NB4 (cell line): ENCODE data around the gene PLEKHG3.

Experiments
- POLR2A ChIP-seq: IDR thresholded peaks from 2 replicates; pipeline ENCODE4 v1.6.1; 2011; ENCODE audit warnings: mild to moderate bottlenecking; ENCODE audit not compliant: insufficient read length; ENCODE audit errors: extremely low read depth
- TF ChIP-seq, protein P1 (sequence below): IDR thresholded peaks from one replicate; pipeline ENCODE4 v1.5.1; 2012; ENCODE audit warnings: low read depth, low read length
- TF ChIP-seq, protein P2 (sequence below): IDR thresholded peaks from 2 replicates; pipeline ENCODE4 v1.6.1; 2011; ENCODE audit warnings: low read depth, low read length

DNA sequence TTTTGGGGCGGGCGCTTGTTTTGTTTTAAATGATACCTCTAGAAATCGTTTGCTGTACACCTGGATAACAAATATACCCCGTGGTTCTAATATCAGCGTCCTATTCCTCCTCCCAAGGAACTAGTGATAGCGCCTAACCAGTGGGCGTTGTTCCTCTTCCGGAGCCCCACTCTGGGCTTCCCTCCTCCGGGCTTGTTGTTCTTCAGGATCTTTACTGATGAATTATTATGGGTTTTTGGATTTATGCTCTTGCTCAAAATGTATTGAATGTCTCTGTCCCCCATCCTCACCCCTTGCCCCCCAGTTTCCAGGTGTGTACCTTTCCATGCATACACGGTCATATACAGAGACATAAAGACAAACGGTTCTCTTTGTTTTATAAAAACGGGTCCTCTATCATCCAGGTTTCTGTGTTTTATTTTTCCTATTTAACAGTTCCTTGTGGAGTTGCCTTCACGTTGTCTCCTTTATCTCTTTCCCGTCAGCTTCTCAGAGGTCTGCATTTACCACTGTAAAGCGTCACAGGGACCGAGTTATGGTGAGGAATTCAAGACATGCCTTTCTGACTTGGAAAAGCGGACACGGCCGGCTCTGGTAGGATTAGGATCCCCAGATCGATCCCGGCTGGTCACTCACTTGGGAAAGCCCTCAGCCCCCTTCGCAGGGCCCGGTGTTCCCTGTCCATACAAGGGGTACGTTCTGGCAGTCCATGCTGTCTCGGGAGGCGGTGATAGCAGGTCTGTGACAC is 655 bp upstream of the PLEKHG3 start:
- TF ChIP-seq, protein P1, sequence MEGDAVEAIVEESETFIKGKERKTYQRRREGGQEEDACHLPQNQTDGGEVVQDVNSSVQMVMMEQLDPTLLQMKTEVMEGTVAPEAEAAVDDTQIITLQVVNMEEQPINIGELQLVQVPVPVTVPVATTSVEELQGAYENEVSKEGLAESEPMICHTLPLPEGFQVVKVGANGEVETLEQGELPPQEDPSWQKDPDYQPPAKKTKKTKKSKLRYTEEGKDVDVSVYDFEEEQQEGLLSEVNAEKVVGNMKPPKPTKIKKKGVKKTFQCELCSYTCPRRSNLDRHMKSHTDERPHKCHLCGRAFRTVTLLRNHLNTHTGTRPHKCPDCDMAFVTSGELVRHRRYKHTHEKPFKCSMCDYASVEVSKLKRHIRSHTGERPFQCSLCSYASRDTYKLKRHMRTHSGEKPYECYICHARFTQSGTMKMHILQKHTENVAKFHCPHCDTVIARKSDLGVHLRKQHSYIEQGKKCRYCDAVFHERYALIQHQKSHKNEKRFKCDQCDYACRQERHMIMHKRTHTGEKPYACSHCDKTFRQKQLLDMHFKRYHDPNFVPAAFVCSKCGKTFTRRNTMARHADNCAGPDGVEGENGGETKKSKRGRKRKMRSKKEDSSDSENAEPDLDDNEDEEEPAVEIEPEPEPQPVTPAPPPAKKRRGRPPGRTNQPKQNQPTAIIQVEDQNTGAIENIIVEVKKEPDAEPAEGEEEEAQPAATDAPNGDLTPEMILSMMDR, result no peak
- no peak for TF ChIP-seq POLR2A
- TF ChIP-seq, protein P2, sequence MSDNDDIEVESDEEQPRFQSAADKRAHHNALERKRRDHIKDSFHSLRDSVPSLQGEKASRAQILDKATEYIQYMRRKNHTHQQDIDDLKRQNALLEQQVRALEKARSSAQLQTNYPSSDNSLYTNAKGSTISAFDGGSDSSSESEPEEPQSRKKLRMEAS, result no peak
